ENCODE data around the gene SLC12A5. TPM values are rescaled to one million over a fixed set of nuclear protein-coding genes. Genes with fewer than 3 reads are reported as not detected.

SLC12A5 gene
- total and polyA plus RNA-seq, 2 of the 4 experiments (the other 2 are of a cell fraction): 2.2 TPM; not detected in 1

DNA sequence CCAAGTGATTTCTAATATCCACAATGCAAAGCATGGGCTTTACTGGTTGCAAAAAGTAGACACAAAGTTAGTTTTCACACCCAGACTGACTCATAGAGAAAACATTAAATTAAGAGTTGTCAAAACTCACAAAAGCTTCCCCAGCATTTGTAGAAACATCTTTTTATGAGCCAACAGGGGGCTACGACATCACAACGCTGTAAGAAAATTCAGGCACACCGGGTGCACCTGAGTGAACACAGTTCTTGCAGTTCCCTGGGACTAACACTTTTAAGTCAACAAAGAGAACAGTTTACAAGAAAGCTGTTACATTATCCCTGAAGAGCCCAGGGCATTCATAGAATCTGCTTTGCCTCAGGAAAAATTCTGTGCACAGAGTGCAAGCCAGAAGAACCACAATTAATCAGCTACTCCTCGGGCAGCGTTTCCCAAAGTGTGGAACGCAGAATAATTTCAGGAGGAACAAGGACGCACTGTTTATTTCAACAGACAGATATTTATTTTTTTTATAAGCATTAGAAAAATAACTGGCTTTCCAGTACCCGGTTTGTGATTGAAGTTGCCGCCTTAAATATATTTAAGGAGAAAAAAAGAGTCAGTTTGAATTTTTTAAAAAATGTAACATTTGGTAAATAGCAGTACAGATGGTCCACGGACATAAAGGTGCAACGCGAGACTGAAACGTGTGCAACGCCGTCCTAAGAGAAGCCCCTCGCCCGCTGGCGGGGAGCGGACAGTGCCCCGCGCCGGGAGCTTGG, 59.6 kb downstream of the SLC12A5 start:
- Histone ChIP-seq H2BK20ac (ENCODE audit: low read depth, low read length) (no peak overlapping the region), H3K56ac (ENCODE audit: extremely low read depth, insufficient read depth, low read length) (0 out of 2 replicates have a peak overlapping the region, but pooled peaks have one; percentile 47), H3K14ac (replicated peaks; ENCODE audit: low read depth, low read length) (peak overlapping the region; percentile 99), H3K23ac (ENCODE audit: low read depth, low read length) (no peak overlapping the region; the same call in 1 of the 2 replicates), H3K9me1 (ENCODE audit: insufficient read depth, low read length) (peaks cover 7% of the 10 kb centered on the region; the same call in 1 of the 2 replicates), H4K8ac (ENCODE audit: low read depth in 2 of 2, low read length in 2 of 2) (peak overlapping the region; percentile 90 to 93; a peak in 2 of 4 replicates), H3K18ac (ENCODE audit: low read depth, low read length) (0 out of 2 replicates have a peak overlapping the region, but pooled peaks have one; percentile 90), H4K91ac (ENCODE audit: insufficient read depth, low read depth, low read length) (no peak overlapping the region), H3K4me2 (ENCODE audit: low read depth, low read length) (peak overlapping the region; percentile 97), H3K27ac (ENCODE audit: insufficient read depth, low read length) (peak overlapping the region; percentile 97), H2BK5ac (ENCODE audit: low read depth, low read length, poor library complexity, severe bottlenecking) (peak overlapping the region; percentile 98), H2BK15ac (ENCODE audit: low read depth, low read length) (no peak overlapping the region), H4K5ac (ENCODE audit: low read depth, low read length) (no peak overlapping the region), H3K27me3 (ENCODE audit: control insufficient read depth, insufficient read depth, low read length) (no peaks in the 10 kb centered on the region), H3K79me1 (ENCODE audit: low read depth in 1 of 2, low read length in 2 of 2) (peaks cover 17 to 45% of the 10 kb centered on the region in 2 experiments), H2BK120ac (ENCODE audit: low read depth, low read length) (no peak overlapping the region), H2AFZ (replicated peaks; ENCODE audit: low read length, poor library complexity) (peak overlapping the region; percentile 98), H2AK9ac (replicated peaks; ENCODE audit: low read depth, low read length, poor library complexity) (peak overlapping the region; percentile 77), H3K4me3 (ENCODE audit: insufficient read depth, low read depth, low read length) (peak overlapping the region; percentile 91), H4K20me1 (ENCODE audit: insufficient read depth, low read length) (peaks cover 56% of the 10 kb centered on the region), H2AK5ac (ENCODE audit: low read depth, low read length) (no peak overlapping the region), H3K9me3 (ENCODE audit: control insufficient read depth, insufficient read depth, low read length) (no peaks in the 10 kb centered on the region), H3K4me1 (ENCODE audit: control insufficient read depth, insufficient read depth, low read length) (peaks cover 7% of the 10 kb centered on the region), H3K36me3 (ENCODE audit: control insufficient read depth, insufficient read depth, low read length) (no peaks in the 10 kb centered on the region), H3K4ac (ENCODE audit: low read depth, low read length) (peak overlapping the region; percentile 87), H3K9ac (ENCODE audit: low read depth, low read length) (peak overlapping the region; percentile 98)
- TF ChIP-seq RFX5 (IDR thresholded peaks at IDR 0.05; ENCODE audit: low read depth, low read length): no peak
- TF ChIP-seq, protein P1, sequence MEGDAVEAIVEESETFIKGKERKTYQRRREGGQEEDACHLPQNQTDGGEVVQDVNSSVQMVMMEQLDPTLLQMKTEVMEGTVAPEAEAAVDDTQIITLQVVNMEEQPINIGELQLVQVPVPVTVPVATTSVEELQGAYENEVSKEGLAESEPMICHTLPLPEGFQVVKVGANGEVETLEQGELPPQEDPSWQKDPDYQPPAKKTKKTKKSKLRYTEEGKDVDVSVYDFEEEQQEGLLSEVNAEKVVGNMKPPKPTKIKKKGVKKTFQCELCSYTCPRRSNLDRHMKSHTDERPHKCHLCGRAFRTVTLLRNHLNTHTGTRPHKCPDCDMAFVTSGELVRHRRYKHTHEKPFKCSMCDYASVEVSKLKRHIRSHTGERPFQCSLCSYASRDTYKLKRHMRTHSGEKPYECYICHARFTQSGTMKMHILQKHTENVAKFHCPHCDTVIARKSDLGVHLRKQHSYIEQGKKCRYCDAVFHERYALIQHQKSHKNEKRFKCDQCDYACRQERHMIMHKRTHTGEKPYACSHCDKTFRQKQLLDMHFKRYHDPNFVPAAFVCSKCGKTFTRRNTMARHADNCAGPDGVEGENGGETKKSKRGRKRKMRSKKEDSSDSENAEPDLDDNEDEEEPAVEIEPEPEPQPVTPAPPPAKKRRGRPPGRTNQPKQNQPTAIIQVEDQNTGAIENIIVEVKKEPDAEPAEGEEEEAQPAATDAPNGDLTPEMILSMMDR (conservative IDR thresholded peaks at IDR 0.05; ENCODE audit: low read depth, low read length): 0 out of 2 replicates have a peak, but pooled peaks have one; percentile 2
- 0% methylated on average over 8 of the region's 22 CpGs; no CpG with 5 or more reads in 1 of the 2 experiments for WGBS, 2 experiments (ENCODE audit: extremely low coverage in 2 of 2, insufficient read length in 1 of 2)
- no TSS peak for BruUV-seq (replicated peaks)
- peak; percentile 8 for DNase-seq
- POLR2A ChIA-PET (ENCODE audit: unreplicated experiment): no interaction called here
- in situ Hi-C loops (cut with MboI; ENCODE audit: low sequenced_read_pairs) (no loop called here), intact Hi-C loops (cut with micrococcal nuclease) (loop anchor here (1.0 to 10.0 kb wide), 4 partner anchors 30 to 314 kb away; partner anchors contain the start of gene ZNF335), dilution Hi-C loops (cut with HindIII; ENCODE audit: low sequenced_read_pairs, unreplicated experiment) (no loop called here)
- CTCF ChIA-PET: interaction anchor here (0.6 to 1.2 kb wide), 3 partner anchors 63 to 118 kb away, joined by 3 read pairs; no protein-coding TSS in a partner anchor
- no peak for ATAC-seq (ENCODE audit: low read depth)
